B cell (primary cell): ENCODE data around the gene EDN1. TPM values are rescaled to one million over a fixed set of nuclear protein-coding genes. Genes with fewer than 3 reads are reported as not detected.

Experiments
- ATAC-seq: fragments of 200-7000 bp; cut with Tn5 transposase; one replicate; pipeline ENCODE4 v1.10.0; 2021; ENCODE audit warnings: low read depth, mild to moderate bottlenecking, moderate number of reproducible peaks, moderate library complexity
- CTCF ChIA-PET: fragments of 350-600 bp; sonication (Branson Sonifier 250); formaldehyde crosslinking; loops from one replicate; lab custom pipeline; 2021; ENCODE audit warnings: antibody characterized with exemption, inconsistent platforms; lab: Charles Lee
- POLR2A ChIA-PET: fragments of 350-600 bp; sonication (Branson Sonifier 250); formaldehyde crosslinking; loops from one replicate; lab custom pipeline; 2021; ENCODE audit warnings: antibody characterized with exemption; lab: Charles Lee
- DNase-seq: peaks from one replicate; pipeline ENCODE4 v3.0.0; 2013
- H2AFZ ChIP-seq: 2 replicates; pipeline ENCODE4 v1.6.1; 2012; ENCODE audit warnings: mild to moderate bottlenecking, low read depth, low read length; ENCODE audit not compliant: insufficient read depth, poor library complexity, severe bottlenecking
- H3K27ac ChIP-seq, 2 donors: 1 replicate in 1 of 2; 2 replicates in 1 of 2; pipeline ENCODE4 v1.5.1; 2012 to 2013; ENCODE audit warnings: low read length in 2 of 2, mild to moderate bottlenecking in 2 of 2, moderate library complexity in 1 of 2
- H3K27me3 ChIP-seq, 4 experiments: fragments of 200-600 bp in 1 of 4; sonication (generic) in 1 of 4; replicated peaks in 1 of 4; 1 replicate in 2 of 4; 2 replicates in 2 of 4; pipeline versions ENCODE4 v1.6.1 to v1.7.0; 2013 to 2016; ENCODE audit warnings: low read length in 3 of 4, mild to moderate bottlenecking in 2 of 4, mixed read lengths in 1 of 4, moderate library complexity in 1 of 4; ENCODE audit not compliant: insufficient read depth in 4 of 4, control insufficient read depth in 3 of 4; ENCODE audit errors: control extremely low read depth in 1 of 4
- H3K36me3 ChIP-seq, 2 experiments: replicated peaks in 1 of 2; 1 replicate in 1 of 2; 2 replicates in 1 of 2; pipeline versions ENCODE4 v1.6.1 to v1.7.1; 2013; ENCODE audit warnings: low read length in 1 of 2; ENCODE audit not compliant: insufficient read depth in 2 of 2, control insufficient read depth in 1 of 2; ENCODE audit errors: control extremely low read depth in 1 of 2, extremely low read depth in 1 of 2
- H3K4me1 ChIP-seq, 2 donors: fragments of 200-600 bp in 1 of 2; sonication (generic) in 1 of 2; 1 replicate in 1 of 2; 2 replicates in 1 of 2; pipeline versions ENCODE4 v1.5.1 to v1.6.1; 2013 to 2017; ENCODE audit warnings: low read length in 2 of 2; ENCODE audit not compliant: control insufficient read depth in 2 of 2, insufficient read depth in 2 of 2
- H3K4me2 ChIP-seq: replicated peaks from 2 replicates; pipeline ENCODE3; 2012; ENCODE audit warnings: mild to moderate bottlenecking, low read depth, low read length; ENCODE audit not compliant: poor library complexity, severe bottlenecking
- H3K4me3 ChIP-seq, 5 experiments: fragments of 200-600 bp in 1 of 5; sonication (generic) in 1 of 5; 1 replicate in 3 of 5; 2 replicates in 2 of 5; pipeline versions ENCODE4 v1.5.1 to v1.7.0; 2011 to 2016; ENCODE audit warnings: low read length in 4 of 5, mild to moderate bottlenecking in 4 of 5, low read depth in 2 of 5, control low read depth in 1 of 5, moderate library complexity in 1 of 5; ENCODE audit not compliant: insufficient read depth in 1 of 5; ENCODE audit errors: control extremely low read depth in 1 of 5, extremely low read depth in 1 of 5
- H3K79me2 ChIP-seq: fragments of 200-600 bp; sonication (generic); one replicate; pipeline ENCODE4 v1.6.0; 2016; ENCODE audit warnings: low read length; ENCODE audit not compliant: control insufficient read depth, insufficient read depth
- H3K9ac ChIP-seq: fragments of 200-600 bp; sonication (generic); 2 replicates; pipeline ENCODE4 v1.6.1; 2017; ENCODE audit warnings: mild to moderate bottlenecking, low read length, moderate library complexity
- H3K9me3 ChIP-seq, 3 donors: one replicate each; pipeline versions ENCODE4 v1.6.1 to v1.7.1; 2013; ENCODE audit warnings: low read length in 2 of 3; ENCODE audit not compliant: control insufficient read depth in 2 of 3, insufficient read depth in 1 of 3; ENCODE audit errors: control extremely low read depth in 1 of 3
- H4K20me1 ChIP-seq: 2 replicates; pipeline ENCODE4 v1.6.0; 2012; ENCODE audit warnings: mild to moderate bottlenecking, low read length; ENCODE audit not compliant: insufficient read depth, control insufficient read depth, poor library complexity, severe bottlenecking
- H3K27ac Mint-ChIP-seq: one replicate; pipeline ENCODE4 v1.8.0; 2021; ENCODE audit warnings: mixed read lengths
- H3K27me3 Mint-ChIP-seq: one replicate; pipeline ENCODE4 v1.8.0; 2021; ENCODE audit warnings: mixed read lengths
- H3K4me1 Mint-ChIP-seq: one replicate; pipeline ENCODE4 v1.8.0; 2021; ENCODE audit warnings: mixed read lengths
- H3K4me3 Mint-ChIP-seq: one replicate; pipeline ENCODE4 v1.8.0; 2021; ENCODE audit warnings: mixed read lengths
- H3K9me3 Mint-ChIP-seq: one replicate; pipeline ENCODE4 v1.8.0; 2022; ENCODE audit warnings: mixed read lengths; ENCODE audit not compliant: insufficient read depth
- EZH2 ChIP-seq: IDR thresholded peaks from 2 replicates; pipeline ENCODE4 v1.6.1; 2012; ENCODE audit warnings: borderline replicate concordance, low read depth, mild to moderate bottlenecking, moderate library complexity, low read length; ENCODE audit not compliant: insufficient read depth, poor library complexity, severe bottlenecking
- WGBS: methylation state at CpG from one replicate; pipeline ENCODE4 v1.1.5; 2013; ENCODE audit warnings: missing lambda C conversion rate; ENCODE audit not compliant: insufficient coverage; 5-methylcytosine and 5-hydroxymethylcytosine counted together
- intact Hi-C: fragments of 100-400 bp; cut with micrococcal nuclease; formaldehyde crosslinking; loops from one replicate; pipeline ENCODE4 v1.10.0; 2022
- polyA plus RNA-seq: library from polyadenylated mRNA; depleted of rRNA; stranded (reverse); fragments of >200 nt; gene quantifications from 2 replicates; pipeline ENCODE4 v1.2.3, GENCODE V29; 2012
- total RNA-seq, 2 donors: library from RNA; stranded (reverse); fragments of 120-200 nt in 1 of 2; gene quantifications; 1 replicate in 1 of 2; 2 replicates in 1 of 2; pipeline versions ENCODE4 v1.2.3 to v1.2.4, GENCODE V29; 2013 to 2022
- TF ChIP-seq, protein P1 (sequence below): fragments of 200-600 bp; IDR thresholded peaks from one replicate; pipeline ENCODE4 v1.8.0; 2022; ENCODE audit warnings: antibody characterized with exemption, mild to moderate bottlenecking

EDN1 gene
- total and polyA plus RNA-seq, 2 donors (not counting 1 experiment from before 2014, with no cell fraction given): 1.4 to 2.1 TPM

DNA sequence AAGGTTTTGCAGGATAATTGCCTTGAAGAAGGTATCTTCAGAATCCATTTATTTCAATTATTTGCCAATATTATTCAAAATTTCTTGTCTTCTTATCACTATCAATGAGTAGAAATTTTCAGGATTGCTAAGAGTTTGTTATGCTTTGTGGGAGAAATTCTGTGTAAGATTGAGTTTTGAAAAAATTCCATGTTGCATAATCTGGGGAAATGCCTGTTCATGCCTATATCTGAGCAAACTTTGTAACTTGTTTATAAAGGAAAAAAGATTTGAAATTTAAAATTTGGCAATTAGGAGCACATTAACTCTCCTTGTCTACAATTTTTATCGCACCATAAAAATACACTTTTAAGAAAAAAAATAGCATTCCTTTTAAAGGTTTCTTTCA, 39.8 kb upstream of the EDN1 start:
- intact Hi-C loops: no loop called here
- no peaks in the 10 kb centered on the region for H3K9me3 Mint-ChIP-seq

DNA sequence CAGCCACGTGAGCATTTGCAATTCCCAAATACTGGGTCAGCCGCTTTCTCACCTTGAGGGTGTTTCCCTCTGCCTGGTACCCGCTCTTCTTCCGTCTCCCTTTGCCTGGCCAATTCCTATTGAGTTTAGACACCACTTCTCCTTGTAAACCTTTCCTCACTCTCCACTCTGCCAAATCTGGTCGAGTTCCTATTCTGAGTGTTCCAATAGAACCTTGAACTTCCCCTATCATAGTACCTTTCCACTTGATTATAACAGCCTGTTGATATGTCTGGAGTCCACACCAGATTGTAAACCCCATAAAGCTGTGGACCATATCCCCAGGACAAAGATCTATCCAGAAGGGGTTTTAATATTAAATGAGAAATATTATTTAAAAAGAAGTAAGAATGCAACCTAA, 36.0 kb upstream of the EDN1 start:
- no peaks in the 10 kb centered on the region for H3K27me3 ChIP-seq
- no peak overlapping the region for H3K27ac ChIP-seq
- H2AFZ ChIP-seq: no peak overlapping the region
- no peaks in the 10 kb centered on the region for H4K20me1 ChIP-seq
- Mint-ChIP-seq H3K4me1 (no peaks in the 10 kb centered on the region), H3K4me3 (no peak overlapping the region), H3K9me3 (no peaks in the 10 kb centered on the region), H3K27ac (no peak overlapping the region), H3K27me3 (peaks cover 23% of the 10 kb centered on the region)
- intact Hi-C loops: no loop called here
- TF ChIP-seq, protein P1, sequence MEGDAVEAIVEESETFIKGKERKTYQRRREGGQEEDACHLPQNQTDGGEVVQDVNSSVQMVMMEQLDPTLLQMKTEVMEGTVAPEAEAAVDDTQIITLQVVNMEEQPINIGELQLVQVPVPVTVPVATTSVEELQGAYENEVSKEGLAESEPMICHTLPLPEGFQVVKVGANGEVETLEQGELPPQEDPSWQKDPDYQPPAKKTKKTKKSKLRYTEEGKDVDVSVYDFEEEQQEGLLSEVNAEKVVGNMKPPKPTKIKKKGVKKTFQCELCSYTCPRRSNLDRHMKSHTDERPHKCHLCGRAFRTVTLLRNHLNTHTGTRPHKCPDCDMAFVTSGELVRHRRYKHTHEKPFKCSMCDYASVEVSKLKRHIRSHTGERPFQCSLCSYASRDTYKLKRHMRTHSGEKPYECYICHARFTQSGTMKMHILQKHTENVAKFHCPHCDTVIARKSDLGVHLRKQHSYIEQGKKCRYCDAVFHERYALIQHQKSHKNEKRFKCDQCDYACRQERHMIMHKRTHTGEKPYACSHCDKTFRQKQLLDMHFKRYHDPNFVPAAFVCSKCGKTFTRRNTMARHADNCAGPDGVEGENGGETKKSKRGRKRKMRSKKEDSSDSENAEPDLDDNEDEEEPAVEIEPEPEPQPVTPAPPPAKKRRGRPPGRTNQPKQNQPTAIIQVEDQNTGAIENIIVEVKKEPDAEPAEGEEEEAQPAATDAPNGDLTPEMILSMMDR: no peak
- no peak for TF ChIP-seq EZH2
- H3K36me3 ChIP-seq: no peaks in the 10 kb centered on the region
- 83% methylated on average over 5 of the region's 5 CpGs for WGBS
- H3K9ac ChIP-seq: no peak overlapping the region
- ChIA-PET CTCF (no interaction called here), POLR2A (no interaction called here)
- H3K79me2 ChIP-seq: no peaks in the 10 kb centered on the region
- ATAC-seq: no peak
- no peaks in the 10 kb centered on the region for H3K9me3 ChIP-seq
- DNase-seq: no peak
- H3K4me2 ChIP-seq: no peak overlapping the region
- no peaks in the 10 kb centered on the region for H3K4me1 ChIP-seq
- H3K4me3 ChIP-seq: no peak overlapping the region

More for the DNA sequence above, 39.8 kb upstream of the EDN1 start:
- TF ChIP-seq, protein P1: no peak
- no peak for ATAC-seq
- no peak for DNase-seq
- WGBS: no CpG with 5 or more reads among the region's 1 CpG
- Histone ChIP-seq H3K4me1 (no peaks in the 10 kb centered on the region), H3K27ac (no peak overlapping the region), H3K27me3 (no peaks in the 10 kb centered on the region), H4K20me1 (no peaks in the 10 kb centered on the region), H3K9ac (no peak overlapping the region), H2AFZ (no peak overlapping the region), H3K36me3 (no peaks in the 10 kb centered on the region), H3K79me2 (no peaks in the 10 kb centered on the region), H3K4me3 (no peak overlapping the region), H3K4me2 (no peak overlapping the region), H3K9me3 (no peaks in the 10 kb centered on the region)
- ChIA-PET CTCF (no interaction called here), POLR2A (no interaction called here)
- Mint-ChIP-seq H3K27ac (no peak overlapping the region), H3K27me3 (peaks cover 36% of the 10 kb centered on the region), H3K4me3 (no peak overlapping the region), H3K4me1 (no peaks in the 10 kb centered on the region)
